AG10803 (cell line): ENCODE data around the gene CST1.
"Not testable (repeated sequence)": the region's sequence is repeated elsewhere in the genome, so short reads cannot be mapped to it uniquely, and the experiment has no call there.

Experiments used
- DNase-seq: peaks from one replicate; pipeline ENCODE4 v3.0.0; 2010; ENCODE audit warnings: low read depth
- H3K4me3 ChIP-seq: 2 replicates; pipeline ENCODE4 v1.5.1; 2011; ENCODE audit warnings: mild to moderate bottlenecking, low read length, control low read depth
- CTCF ChIP-seq: conservative IDR thresholded peaks from 2 replicates; pipeline ENCODE4 v1.5.1; 2011; ENCODE audit warnings: mild to moderate bottlenecking, low read length, control low read depth, inconsistent platforms

CST1 gene

GRCh38 chr20:23776067-23776771 is 25.5 kb upstream of the CST1 start:
- no peak for DNase-seq
- H3K4me3 ChIP-seq: no peak overlapping the region
- no peak for TF ChIP-seq CTCF

GRCh38 chr20:23774081-23774480 is 23.3 kb upstream of the CST1 start:
- H3K4me3 ChIP-seq: no peak overlapping the region
- TF ChIP-seq CTCF: no peak
- no peak for DNase-seq

GRCh38 chr20:23773579-23773978 is 22.8 kb upstream of the CST1 start:
- H3K4me3 ChIP-seq: no peak overlapping the region
- DNase-seq: no peak
- no peak for TF ChIP-seq CTCF

GRCh38 chr20:23773127-23773526 is 22.4 kb upstream of the CST1 start:
- DNase-seq: no peak
- TF ChIP-seq CTCF: no peak
- H3K4me3 ChIP-seq: no peak overlapping the region

GRCh38 chr20:23772074-23772473 is 21.3 kb upstream of the CST1 start:
- TF ChIP-seq CTCF: no peak
- H3K4me3 ChIP-seq: no peak overlapping the region
- no peak for DNase-seq

GRCh38 chr20:23770384-23770783 is 19.6 kb upstream of the CST1 start:
- H3K4me3 ChIP-seq: no peak overlapping the region
- no peak for TF ChIP-seq CTCF
- no peak for DNase-seq

- DNase-seq, H3K4me3 ChIP-seq: not testable (repeated sequence)
Observed at GRCh38 chr20:23768520-23768919, 17.8 kb upstream of the CST1 start.
